Measurements from ENCODE around the gene PRIMA1.

The PRIMA1 gene, protein sequence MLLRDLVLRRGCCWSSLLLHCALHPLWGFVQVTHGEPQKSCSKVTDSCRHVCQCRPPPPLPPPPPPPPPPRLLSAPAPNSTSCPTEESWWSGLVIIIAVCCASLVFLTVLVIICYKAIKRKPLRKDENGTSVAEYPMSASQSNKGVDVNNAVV

GRCh38 chr14:93788293-93788542 is at the start of gene PRIMA1:
TSS of gene PRIMA1 (minus strand) at chr14:93788485. CDS start at chr14:93787718, 767 bp downstream.
- TF ChIP-seq GATA3 (IDR thresholded peaks at IDR 0.05; ENCODE audit: low read depth, low read length) (no peak), GATA2 (IDR thresholded peaks at IDR 0.05; ENCODE audit: low read depth, low read length) (no peak)

DNA sequence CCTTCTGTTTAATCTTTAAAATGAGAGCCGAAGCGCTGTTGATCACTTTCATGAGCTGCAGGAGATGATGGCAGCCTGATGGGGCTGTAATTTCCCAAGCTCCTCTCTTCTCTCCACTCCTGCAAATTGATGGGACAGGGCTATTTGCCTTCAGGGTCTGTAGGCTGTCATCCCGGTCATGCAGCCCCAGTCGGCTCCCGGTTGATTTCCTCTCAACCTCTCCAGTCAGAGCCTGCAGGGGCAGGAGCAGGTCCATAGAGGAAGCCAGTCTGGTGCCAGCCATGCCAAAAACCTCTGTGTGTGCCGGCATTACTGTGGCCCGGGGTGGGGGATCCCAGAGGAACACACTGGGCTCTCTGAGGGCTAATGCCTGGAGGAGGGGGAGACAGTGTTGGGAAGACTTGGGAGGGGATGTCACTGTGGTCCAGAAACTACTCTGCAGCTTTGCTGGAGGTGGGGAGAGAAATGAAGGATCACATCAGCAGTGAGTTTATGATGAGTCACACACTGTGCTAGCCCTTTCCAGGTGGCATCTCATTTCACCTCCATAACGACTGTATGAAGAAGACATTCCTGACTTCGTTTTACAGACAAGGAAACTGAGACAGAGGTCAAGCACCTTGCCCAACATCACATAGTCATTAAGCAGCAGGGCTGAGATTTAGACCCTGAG is 46.5 kb upstream of the PRIMA1 start:
- TF ChIP-seq GATA2 (IDR thresholded peaks at IDR 0.05; ENCODE audit: low read depth, low read length) (no peak), GATA3 (IDR thresholded peaks at IDR 0.05; ENCODE audit: low read depth, low read length) (no peak)

DNA sequence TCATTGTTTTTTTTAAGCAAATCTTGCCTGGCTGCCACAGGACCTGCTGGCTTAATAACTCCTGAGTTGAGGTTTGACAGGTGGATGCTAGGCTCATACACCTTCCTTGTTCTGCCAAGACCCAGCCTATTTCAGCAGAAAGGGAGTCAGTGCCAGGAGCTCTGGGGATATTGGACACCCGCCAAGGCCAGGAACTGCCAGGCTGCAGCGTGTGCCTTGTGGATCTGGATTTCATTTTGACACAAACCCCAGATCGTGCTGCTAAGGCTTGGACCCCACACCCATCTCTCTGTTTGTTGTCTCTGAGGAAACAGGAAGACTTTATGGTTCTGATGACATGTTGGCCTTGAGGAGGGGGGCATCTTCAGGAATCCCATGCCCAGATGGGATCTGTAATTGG is 44.4 kb upstream of the PRIMA1 start:
- TF ChIP-seq GATA3 (IDR thresholded peaks at IDR 0.05; ENCODE audit: low read depth, low read length) (no peak), GATA2 (IDR thresholded peaks at IDR 0.05; ENCODE audit: low read depth, low read length) (no peak)

DNA sequence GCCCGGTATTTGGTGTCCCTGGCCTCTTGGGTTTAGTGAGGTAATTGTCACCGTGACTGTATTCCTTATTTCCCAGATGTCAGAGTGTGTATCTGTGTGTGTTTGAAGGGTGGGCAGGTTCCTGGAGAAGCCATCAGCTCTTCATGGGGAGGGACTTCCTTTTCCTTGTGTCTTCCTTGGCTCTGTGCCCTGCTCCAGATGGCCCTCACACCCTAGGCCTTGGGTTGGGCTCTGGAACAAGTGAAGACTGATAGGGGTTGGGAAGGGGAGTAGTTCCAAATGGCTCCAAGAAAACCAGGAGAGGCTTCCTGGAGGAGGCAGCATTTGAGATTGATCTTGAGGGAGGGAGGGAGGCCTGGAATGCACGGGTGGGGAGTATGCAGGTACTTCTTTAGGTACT is 43.8 kb upstream of the PRIMA1 start:
- TF ChIP-seq GATA2 (IDR thresholded peaks at IDR 0.05; ENCODE audit: low read depth, low read length) (no peak), GATA3 (IDR thresholded peaks at IDR 0.05; ENCODE audit: low read depth, low read length) (no peak)

DNA sequence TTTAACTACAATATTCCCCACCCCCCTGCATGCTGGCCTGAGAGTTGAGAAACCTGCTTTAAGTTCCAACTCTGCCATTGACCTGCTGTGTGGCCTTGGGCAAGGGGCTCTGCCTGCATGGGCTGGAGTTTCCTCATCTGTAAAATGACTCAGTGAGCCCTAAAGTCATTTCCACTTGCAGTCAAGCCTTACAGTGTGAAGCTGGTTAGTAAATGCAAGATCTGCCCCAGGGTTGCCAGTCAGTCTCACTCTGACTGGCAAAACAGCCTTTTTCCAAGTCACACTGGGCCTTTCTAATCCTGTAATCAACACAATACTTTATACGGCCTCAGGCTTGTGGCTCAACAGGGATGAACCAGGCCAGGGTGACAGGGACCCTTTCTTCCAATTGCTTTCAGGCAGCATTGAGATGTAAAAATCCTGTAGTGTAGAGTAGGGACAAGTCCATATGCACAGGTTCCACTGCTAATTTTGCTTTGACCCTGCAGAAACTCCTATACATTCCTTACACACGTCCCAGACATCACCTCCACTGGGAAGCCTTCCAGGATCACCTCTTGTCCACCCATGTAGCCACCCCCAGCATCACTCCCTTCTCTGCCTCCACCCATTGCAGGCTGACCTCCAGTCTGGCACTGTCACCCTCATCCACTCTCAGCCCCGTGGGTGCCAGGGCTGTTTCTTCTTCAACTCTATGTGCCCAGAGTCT is 42.6 kb upstream of the PRIMA1 start:
- no peak for TF ChIP-seq GATA3 (IDR thresholded peaks at IDR 0.05; ENCODE audit: low read depth, low read length)
- TF ChIP-seq GATA2 (IDR thresholded peaks at IDR 0.05; ENCODE audit: low read depth, low read length): no peak

DNA sequence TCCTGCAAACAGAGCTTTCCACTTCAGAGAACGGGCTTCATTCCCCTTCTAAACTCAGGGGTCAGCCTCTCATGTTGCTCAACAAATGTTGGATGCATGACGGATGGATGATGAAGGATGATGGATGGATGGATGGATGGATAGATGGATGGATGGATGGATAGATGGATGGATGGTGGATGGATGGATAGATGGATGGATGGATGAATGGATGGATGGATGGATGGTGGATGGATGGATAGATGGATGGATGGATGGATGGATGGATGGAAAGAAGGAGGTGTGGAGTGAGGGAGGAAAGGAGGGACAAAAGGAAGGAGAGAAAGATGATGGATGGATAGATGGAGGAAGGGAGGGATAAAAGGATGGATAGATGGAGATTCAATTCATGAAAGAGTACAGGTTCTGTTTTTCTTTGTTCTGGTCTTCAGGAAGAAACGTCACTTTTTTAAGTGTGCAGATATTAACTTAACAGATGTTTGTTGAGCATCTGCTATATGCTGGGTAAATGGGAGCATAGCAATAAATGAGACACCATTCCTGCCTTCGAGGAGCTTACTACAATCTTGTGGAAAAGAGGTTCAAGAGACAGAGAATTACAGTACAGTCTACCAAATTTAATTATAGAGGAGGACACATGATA is 41.7 kb upstream of the PRIMA1 start:
- TF ChIP-seq GATA3 (IDR thresholded peaks at IDR 0.05; ENCODE audit: low read depth, low read length) (no peak), GATA2 (IDR thresholded peaks at IDR 0.05; ENCODE audit: low read depth, low read length) (no peak)

DNA sequence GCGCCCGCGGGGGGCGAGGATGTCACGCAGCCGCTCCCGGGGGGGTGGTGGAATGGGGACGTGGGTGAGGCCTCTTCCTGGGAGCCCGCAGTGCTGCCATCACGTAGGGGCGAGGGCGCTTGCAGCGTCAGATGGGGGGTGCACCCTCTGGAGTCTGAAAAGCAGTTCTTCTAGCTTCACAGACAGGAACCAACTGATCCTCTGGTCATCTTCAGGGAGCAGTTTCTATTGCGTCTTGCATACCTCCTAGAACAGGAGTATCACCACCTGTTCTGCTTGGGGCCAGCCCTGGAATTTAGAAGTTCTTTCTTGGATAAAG is 36.9 kb upstream of the PRIMA1 start:
- TF ChIP-seq GATA3 (IDR thresholded peaks at IDR 0.05; ENCODE audit: low read depth, low read length) (no peak), GATA2 (IDR thresholded peaks at IDR 0.05; ENCODE audit: low read depth, low read length) (no peak)

- TF ChIP-seq GATA2 (IDR thresholded peaks at IDR 0.05; ENCODE audit: low read depth, low read length) (no peak), GATA3 (IDR thresholded peaks at IDR 0.05; ENCODE audit: low read depth, low read length) (no peak)
Measured at GRCh38 chr14:93824518-93825234, 36.4 kb upstream of the PRIMA1 start.

GRCh38 chr14:93824076-93824475 is 35.8 kb upstream of the PRIMA1 start:
- TF ChIP-seq GATA3 (IDR thresholded peaks at IDR 0.05; ENCODE audit: low read depth, low read length) (no peak), GATA2 (IDR thresholded peaks at IDR 0.05; ENCODE audit: low read depth, low read length) (no peak)

DNA sequence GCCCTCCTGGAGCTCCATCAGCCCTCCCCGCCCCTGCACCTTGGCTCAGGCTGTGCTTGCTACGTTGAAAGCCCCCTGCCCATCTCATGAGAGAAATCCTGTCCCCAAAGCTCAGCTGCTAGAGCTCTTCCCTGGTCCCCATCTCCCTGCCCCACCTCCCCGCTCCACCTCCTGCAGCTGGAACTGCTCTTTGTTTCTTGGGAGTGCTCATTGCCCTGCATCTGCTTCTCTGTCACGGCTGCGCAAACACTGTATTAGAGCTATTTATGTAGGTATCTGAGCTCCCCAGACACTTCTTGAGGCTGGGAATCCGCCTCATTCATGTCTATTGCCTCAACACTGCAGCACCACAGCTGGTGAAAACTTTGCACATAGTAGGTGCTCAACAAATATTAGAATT is 32.8 kb upstream of the PRIMA1 start:
- TF ChIP-seq GATA3 (IDR thresholded peaks at IDR 0.05; ENCODE audit: low read depth, low read length): no peak

DNA sequence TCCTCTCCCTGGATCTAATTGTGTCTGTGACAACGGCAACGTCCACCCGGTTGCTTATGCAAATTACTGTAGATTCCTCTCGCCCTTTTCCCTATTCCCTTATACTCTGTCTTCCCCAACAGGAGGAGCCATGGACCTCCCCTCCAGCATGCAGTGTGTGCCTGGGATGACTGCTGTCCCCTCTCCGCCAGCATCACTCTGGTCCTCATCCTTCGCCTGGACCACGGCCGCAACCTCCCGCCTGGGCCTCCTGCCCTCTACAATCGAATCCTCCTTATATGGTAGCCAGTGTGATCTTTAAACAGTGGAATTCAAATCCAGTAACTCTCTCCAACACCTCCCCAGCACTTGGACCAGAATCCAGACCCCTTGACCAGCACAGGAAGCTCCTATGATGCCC is 30.6 kb upstream of the PRIMA1 start:
- TF ChIP-seq GATA3 (IDR thresholded peaks at IDR 0.05; ENCODE audit: low read depth, low read length) (no peak), GATA2 (IDR thresholded peaks at IDR 0.05; ENCODE audit: low read depth, low read length) (no peak)

GRCh38 chr14:93811676-93812075 is 23.4 kb upstream of the PRIMA1 start:
- no peak for TF ChIP-seq GATA2 (IDR thresholded peaks at IDR 0.05; ENCODE audit: low read depth, low read length)
- no peak for TF ChIP-seq GATA3 (IDR thresholded peaks at IDR 0.05; ENCODE audit: low read depth, low read length)

DNA sequence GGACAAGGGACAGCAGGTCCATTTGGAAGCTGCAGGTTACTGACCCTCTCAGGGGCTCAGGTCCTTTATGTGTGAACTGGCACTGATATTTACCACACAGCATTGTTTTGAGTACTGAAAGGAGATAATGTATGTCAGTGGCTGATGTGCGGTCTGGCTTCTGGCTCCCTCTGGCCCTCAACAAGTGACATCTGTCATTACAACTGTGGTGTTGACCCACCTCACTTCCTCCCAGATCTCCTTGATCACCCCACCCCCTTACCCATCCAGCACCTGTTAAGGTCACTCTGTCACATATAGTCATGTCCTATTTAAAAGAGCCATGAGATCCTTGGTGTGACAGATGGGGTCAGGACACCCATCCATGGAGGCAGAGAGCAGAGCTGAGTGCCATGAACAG is 22.7 kb upstream of the PRIMA1 start:
- no peak for TF ChIP-seq GATA2 (IDR thresholded peaks at IDR 0.05; ENCODE audit: low read depth, low read length)
- TF ChIP-seq GATA3 (IDR thresholded peaks at IDR 0.05; ENCODE audit: low read depth, low read length): no peak

GRCh38 chr14:93804654-93805053 is 16.4 kb upstream of the PRIMA1 start:
- TF ChIP-seq GATA2 (IDR thresholded peaks at IDR 0.05; ENCODE audit: low read depth, low read length): no peak
- TF ChIP-seq GATA3 (IDR thresholded peaks at IDR 0.05; ENCODE audit: low read depth, low read length): no peak
